GM18867 (cell line): ENCODE data around the gene OR10G4.
"Not testable (repeated sequence)": the region's sequence is repeated elsewhere in the genome, so short reads cannot be mapped to it uniquely, and the experiment has no call there.

Experiments
- ATAC-seq: cut with Tn5 transposase; IDR thresholded peaks from one replicate; pipeline ENCODE4 v1.9.1; 2021; ENCODE audit warnings: mild to moderate bottlenecking, moderate library complexity; ENCODE audit not compliant: unreplicated experiment

The OR10G4 gene, protein sequence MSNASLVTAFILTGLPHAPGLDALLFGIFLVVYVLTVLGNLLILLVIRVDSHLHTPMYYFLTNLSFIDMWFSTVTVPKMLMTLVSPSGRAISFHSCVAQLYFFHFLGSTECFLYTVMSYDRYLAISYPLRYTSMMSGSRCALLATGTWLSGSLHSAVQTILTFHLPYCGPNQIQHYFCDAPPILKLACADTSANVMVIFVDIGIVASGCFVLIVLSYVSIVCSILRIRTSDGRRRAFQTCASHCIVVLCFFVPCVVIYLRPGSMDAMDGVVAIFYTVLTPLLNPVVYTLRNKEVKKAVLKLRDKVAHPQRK

DNA sequence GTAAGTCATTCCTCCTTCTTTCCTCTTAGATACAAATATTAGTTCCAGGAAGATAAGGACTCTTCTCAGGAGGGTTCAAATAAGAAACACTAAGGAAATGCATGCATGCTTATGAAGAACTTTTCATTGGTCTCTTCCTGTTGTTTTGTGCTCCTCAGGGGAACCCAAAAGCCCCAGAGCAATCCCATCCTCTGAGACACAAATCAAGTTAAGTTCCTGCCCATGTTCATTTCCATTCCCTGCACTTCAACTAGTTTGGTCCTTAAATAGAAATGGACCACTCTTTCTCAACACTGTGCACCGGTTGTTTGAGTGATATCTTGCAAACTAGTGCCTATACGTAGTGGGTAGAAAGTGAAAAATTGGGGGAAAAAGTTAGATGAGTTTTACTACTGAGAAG, at the start of gene OR10G4:
Gene OR10G4 (plus strand): TSS at position 301 of the 400 bp plus-strand sequence. CDS start 2,578 bp downstream, outside the sequence.
- no peak for ATAC-seq

DNA sequence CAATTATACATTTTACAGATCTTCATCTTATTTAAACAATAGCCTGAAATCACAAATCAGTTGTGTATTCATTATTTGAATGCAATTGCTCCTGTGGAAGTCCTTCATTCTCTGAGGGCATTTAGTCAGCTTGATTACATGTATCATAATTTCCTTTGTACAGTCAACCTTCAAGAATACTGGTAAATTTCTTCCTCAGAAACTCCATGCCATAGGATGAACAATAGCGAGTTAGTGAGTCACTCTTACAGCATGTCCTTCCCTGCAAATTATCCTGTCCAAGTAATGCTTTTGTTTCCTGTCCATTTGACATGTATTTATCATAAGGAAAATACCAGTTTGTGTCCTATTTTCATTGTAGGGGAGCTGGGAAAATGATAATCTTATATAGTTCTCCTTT, 39.0 kb upstream of the OR10G4 start:
- ATAC-seq = no peak

DNA sequence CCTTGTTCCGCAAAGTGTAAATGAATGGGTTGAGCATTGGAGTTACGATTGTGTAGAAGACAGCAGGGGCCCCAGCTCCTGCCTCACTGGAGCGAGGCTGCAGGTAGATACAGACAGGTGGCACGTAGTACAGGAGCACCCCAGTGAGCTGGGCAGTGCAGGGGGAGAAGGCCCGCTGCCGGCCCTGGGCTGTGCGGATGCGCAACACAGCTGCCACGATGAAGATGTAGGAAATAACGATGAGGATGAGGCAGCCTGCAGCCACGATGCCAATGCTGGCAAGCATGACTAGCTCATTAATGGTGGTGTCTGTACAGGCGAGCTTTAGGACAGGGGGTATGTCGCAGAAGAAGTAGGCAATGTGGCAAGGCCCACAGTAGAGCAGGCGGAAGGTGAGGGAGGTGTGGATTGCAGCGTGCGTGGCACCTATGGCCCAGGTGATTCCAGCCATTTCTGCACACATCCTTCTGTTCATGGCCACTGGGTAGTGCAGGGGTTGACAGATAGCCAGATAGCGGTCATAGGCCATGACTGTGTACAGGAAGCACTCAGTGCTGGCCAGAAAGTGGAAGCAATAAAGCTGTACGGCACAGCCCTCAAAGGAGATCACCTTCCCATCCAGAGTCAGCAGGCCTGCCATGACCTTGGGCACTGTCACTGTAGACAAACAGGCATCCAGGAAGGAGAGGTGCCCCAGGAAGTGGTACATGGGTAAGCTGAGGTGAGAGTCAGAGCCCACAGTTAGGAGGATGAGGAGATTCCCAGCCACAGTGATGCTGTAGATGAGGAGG, 35.8 kb upstream of the OR10G4 start:
- no peak for ATAC-seq

DNA sequence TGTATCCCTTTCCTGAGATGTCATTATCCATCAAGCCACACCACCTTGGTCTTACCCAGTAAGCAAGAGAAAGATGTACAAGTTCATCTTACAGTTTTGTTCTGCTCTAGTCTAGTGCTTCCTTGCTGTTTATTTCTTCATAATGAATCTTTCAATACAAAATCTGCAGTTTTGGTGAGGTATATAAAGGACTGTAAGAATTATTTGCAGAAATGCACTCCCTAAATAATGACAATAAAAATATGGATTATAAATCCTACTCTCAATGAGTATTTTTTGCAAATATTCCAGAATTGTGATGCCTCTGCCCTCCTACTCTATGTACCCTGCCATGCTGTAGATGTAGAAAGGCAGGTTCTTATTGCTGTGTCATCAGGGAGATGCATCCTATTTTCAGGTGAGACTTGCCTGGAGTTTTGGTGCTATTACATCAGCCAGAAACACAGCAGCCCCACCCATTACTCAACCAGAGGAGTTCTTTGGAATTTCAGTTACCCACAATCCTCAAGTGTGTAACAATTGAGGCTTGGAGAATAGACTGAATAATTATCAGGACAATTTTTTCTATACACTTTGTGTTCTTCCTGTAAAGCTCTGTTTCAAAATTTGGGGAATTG, 35.0 kb upstream of the OR10G4 start, which contains the start of gene OR10S1:
Gene OR10S1 (minus strand): TSS at position 51 of the 617 bp plus-strand sequence. CDS start 117 bp downstream, outside the sequence.
- no peak for ATAC-seq

DNA sequence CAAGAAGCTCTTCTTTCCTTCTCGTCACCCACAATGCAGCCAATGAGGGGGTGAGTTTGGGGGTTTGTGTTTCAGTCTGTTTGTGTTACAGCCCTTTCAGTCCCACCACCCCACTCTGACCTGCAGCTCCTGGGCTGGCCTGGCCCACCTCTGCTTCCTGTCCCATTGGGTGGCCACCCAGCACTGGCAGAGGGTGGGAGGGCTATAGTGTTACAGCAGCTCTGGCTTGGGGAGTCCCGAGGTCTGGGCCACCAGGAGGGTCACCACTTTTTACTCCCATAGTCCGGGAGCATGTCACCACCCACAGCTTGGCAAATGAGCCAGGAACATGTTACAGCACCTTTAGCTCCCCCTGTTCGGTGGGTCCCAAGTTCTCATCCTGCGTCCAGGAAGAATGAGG, 33.5 kb upstream of the OR10G4 start:
- no peak for ATAC-seq

DNA sequence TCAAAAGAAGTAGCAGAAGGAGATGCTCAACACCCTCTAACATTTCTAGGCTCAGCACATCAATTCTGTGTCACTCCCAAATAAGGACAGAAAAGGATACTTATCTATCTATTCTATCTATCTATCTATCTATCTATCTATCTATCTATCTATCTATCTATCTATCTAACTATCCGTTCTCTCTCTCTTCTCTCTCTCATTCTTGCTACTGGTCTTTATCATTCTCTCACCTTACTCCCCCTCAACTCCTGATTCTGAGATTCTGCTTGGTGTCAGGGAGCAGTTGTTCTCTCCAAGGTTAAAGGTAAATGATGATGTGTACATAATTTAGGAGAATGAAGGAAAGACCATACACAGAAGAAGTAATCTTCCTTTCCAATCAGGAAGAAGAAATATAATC, 17.7 kb upstream of the OR10G4 start, which contains the start of gene OR10G6:
Gene OR10G6 (minus strand): TSS at position 43 of the 400 bp plus-strand sequence. CDS start 0 bp downstream, at position 43.
- ATAC-seq = no peak

DNA sequence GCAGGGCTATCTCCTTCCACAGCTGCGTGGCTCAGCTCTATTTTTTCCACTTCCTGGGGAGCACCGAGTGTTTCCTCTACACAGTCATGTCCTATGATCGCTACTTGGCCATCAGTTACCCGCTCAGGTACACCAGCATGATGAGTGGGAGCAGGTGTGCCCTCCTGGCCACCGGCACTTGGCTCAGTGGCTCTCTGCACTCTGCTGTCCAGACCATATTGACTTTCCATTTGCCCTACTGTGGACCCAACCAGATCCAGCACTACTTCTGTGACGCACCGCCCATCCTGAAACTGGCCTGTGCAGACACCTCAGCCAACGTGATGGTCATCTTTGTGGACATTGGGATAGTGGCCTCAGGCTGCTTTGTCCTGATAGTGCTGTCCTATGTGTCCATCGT, 3.0 kb downstream of the OR10G4 start:
- ATAC-seq = not testable (repeated sequence)

DNA sequence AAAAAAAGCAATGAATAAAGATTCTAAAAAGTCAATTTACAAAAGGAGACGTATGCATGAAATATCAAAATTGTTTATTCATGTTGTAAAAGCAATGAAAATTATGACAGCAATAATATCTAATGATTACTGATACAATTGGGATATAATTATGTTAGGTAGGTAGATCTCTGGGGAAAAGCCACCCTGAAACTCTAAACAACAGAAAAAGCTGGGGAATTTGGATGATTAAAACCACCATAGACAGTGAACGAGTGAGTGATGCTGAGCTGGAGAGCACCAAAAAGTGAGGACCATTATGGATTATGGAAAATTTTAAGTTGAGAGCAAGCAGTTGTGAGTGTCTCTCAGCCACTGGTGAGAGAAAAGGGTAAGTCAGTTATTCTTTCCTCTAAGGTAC, 13.7 kb downstream of the OR10G4 start, which contains the start of gene OR10G8:
Gene OR10G8 (plus strand): TSS at position 301 of the 400 bp plus-strand sequence. CDS start 2,825 bp downstream, outside the sequence.
- no peak for ATAC-seq

DNA sequence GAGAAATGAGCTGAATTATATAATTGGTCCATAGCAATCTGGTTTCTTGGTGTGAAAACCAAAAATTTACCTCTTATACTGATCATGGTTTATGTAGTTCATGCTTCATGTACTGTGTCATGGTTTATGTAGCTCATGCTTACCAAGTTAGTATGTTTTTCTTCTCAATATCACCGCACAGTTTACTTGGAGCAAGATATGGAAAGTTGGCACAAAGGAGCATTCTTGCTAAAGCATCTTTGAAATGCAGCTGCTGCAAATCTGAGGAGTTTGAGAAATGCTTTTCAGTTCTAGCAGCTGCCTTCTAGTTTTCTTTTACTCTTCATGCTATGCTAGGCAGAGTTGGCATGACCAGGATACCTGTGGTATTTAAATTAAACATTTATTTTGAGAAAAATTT, 23.9 kb downstream of the OR10G4 start:
- no peak for ATAC-seq

DNA sequence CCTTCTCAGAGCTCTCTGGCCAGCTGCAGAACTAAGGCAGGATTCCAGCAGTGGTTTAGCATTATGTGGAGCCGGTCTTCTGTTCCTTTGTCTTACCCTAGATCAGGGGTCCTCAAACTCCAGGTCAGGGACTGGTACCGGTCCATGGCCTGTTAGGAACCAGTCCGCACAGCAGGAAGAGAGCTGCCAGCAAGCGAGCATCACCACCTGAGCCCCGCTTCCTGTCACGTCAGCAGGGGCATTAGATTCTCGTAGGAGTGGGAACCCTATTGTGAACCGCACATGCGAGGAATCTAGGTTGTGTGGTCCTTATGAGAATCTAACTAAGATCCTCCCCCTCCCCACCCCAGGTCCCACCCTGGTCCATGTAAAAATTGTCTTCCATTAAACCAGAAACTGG, 26.8 kb downstream of the OR10G4 start:
- no peak for ATAC-seq

DNA sequence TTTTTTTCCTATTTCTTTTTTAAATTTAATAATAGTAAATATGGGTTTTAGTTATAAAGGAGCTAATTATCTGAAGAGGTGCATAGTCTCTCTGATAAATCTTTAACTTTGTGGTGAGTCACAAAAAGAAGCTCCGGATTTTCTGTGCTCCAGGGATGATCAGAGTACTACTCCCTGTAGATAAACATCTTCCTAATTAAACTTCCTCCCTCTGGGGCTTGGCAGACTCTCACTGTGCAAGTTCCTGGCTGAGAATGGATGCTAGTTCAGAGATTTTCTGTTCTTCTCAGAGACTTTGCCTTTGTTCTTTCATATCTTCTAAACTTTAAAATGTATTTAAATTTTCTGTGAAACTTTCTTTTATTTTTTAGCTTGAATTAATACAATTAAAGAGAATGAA, 28.5 kb downstream of the OR10G4 start, which contains the start of gene OR10G7:
Gene OR10G7 (minus strand): TSS at position 72 of the 400 bp plus-strand sequence. CDS start 2,324 bp downstream, outside the sequence.
- no peak for ATAC-seq

DNA sequence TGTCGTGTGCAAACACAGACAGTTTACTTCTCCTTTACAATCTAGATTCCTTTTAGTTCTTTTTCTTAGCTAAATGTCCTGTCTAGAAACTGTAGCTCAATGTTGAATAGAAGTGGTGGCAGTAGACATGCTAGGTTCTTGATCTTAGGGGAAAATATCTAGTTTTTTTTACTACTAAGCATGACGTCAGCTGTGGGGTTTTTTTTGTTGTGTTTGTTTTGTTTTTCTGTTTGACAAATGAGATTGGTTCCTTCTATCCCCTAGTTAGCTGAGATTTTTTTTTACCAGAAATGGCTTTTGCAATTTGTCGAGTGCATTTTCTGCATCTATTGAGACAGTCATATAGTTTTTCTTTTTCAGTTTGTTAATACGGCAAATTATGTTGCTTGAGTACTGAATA, 30.6 kb downstream of the OR10G4 start:
- no peak for ATAC-seq

DNA sequence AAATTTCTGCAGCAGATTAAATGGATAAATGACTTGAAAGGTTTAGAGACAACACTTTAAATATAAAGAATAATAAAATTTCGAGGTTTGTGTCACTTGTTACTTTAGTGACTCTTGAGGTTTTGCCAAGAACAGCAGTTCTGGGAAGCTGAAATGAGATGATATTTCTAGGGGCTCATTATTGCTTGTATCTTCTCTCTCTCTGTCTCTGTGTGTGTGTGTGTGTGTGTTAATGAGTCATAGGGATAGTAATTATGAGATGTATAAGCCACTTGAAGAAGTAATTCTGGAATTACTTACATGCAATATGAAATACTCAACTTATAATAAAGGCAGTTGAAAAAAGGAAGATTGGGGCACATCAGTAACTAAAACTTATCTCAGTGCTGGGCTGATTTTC, 38.0 kb downstream of the OR10G4 start:
- no peak for ATAC-seq

DNA sequence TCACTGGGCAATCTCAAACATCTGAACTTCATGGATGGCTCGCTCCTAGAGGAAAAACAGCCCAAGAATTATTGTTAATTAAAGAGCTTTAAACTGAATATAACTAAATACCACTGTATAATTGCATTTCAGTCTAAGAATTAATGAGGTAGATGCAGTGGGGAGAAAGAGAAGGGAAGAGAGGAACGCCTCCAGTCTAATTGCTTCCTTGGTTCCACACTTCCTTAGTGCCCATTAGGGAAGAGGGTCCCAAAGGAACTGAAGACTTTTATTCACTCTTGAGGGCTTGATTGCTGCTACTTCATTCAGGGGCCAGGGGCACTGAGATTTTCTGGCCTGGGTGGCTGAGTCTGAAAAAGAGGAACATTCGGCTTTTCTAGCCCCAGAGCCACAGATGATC, 40.2 kb downstream of the OR10G4 start:
- ATAC-seq = no peak
